Parathyroid adenoma (tissue), 2 donors: ENCODE results near the gene DNAAF5.

Experiments used
- H2AFZ ChIP-seq: fragments of 300-600 bp; sonication (generic); one replicate; pipeline ENCODE4 v1.7.0; 2017; ENCODE audit warnings: antibody characterized with exemption, mild to moderate bottlenecking
- H3K27ac ChIP-seq: fragments of 300-600 bp; sonication (generic); one replicate; pipeline ENCODE4 v1.7.0; 2017
- H3K27me3 ChIP-seq: fragments of 300-600 bp; sonication (generic); one replicate; pipeline ENCODE4 v1.7.0; 2017; ENCODE audit warnings: low read length; ENCODE audit not compliant: control insufficient read depth, insufficient read depth
- H3K36me3 ChIP-seq: fragments of 300-600 bp; sonication (generic); one replicate; pipeline ENCODE4 v1.7.0; 2017; ENCODE audit warnings: low read length; ENCODE audit not compliant: control insufficient read depth, insufficient read depth
- H3K4me1 ChIP-seq: fragments of 300-600 bp; sonication (generic); one replicate; pipeline ENCODE4 v1.7.0; 2017; ENCODE audit warnings: control low read depth
- H3K4me2 ChIP-seq: fragments of 300-600 bp; sonication (generic); one replicate; pipeline ENCODE4 v1.7.0; 2017; ENCODE audit warnings: low read length
- H3K4me3 ChIP-seq: fragments of 300-600 bp; sonication (generic); one replicate; pipeline ENCODE4 v1.7.0; 2017; ENCODE audit warnings: low read depth, low read length
- H3K79me2 ChIP-seq: fragments of 300-600 bp; sonication (generic); one replicate; pipeline ENCODE4 v1.7.0; 2017; ENCODE audit warnings: control low read depth
- H3K9ac ChIP-seq: fragments of 300-600 bp; sonication (generic); one replicate; pipeline ENCODE4 v1.7.0; 2017; ENCODE audit warnings: mild to moderate bottlenecking
- H3K9me3 ChIP-seq: fragments of 300-600 bp; sonication (generic); one replicate; pipeline ENCODE4 v1.7.0; 2017; ENCODE audit warnings: low read length; ENCODE audit not compliant: control insufficient read depth
- CTCF ChIP-seq: fragments of 300-600 bp; sonication (generic); IDR thresholded peaks from one replicate; pipeline ENCODE4 v1.7.0; 2017; ENCODE audit warnings: antibody characterized with exemption, mild to moderate bottlenecking
- donor health status: primary hyperparathyroidism.

Gene DNAAF5

GRCh38 chr7:753190-753589 lies 26.7 kb downstream of the DNAAF5 start:
- H2AFZ ChIP-seq, result no peak overlapping the region
- H3K36me3 ChIP-seq, result no peaks in the 10 kb centered on the region
- no peak overlapping the region for H3K9ac ChIP-seq
- no peak overlapping the region for H3K4me2 ChIP-seq
- no peak for TF ChIP-seq CTCF
- H3K9me3 ChIP-seq, result no peaks in the 10 kb centered on the region
- no peaks in the 10 kb centered on the region for H3K27me3 ChIP-seq
- no peaks in the 10 kb centered on the region for H3K4me1 ChIP-seq
- no peak overlapping the region for H3K27ac ChIP-seq
- H3K79me2 ChIP-seq, result peaks cover 11% of the 10 kb centered on the region
- no peak overlapping the region for H3K4me3 ChIP-seq

GRCh38 chr7:754531-755412 lies 28.3 kb downstream of the DNAAF5 start:
- Histone ChIP-seq H3K9me3 (no peaks in the 10 kb centered on the region), H2AFZ (no peak overlapping the region), H3K79me2 (peaks cover 11% of the 10 kb centered on the region), H3K4me1 (no peaks in the 10 kb centered on the region), H3K27me3 (no peaks in the 10 kb centered on the region), H3K27ac (no peak overlapping the region), H3K9ac (no peak overlapping the region), H3K4me3 (no peak overlapping the region), H3K36me3 (no peaks in the 10 kb centered on the region), H3K4me2 (no peak overlapping the region)
- TF ChIP-seq CTCF, result no peak

DNA sequence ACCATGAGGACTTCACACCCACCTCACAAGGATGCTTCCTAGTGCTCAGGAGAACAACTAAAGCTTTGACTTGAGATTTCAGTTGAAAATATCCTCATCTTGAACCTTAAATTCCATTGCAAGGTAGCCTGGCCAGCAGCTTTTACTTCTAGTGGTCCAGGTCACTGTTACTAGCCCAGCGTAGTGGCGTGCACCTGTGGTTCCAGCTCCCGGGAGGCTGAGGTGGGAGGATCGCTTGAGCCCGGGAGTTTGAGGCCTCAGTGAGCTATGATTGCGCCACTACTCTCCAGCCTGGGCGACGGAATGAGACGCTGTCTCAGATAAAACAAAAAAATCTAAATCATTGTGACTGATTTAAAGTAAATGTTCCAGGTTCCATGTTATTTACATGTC lies 28.9 kb downstream of the DNAAF5 start:
- no peak overlapping the region for H3K27ac ChIP-seq
- no peak overlapping the region for H3K9ac ChIP-seq
- H3K4me3 ChIP-seq, result no peak overlapping the region
- peaks cover 11% of the 10 kb centered on the region for H3K79me2 ChIP-seq
- H2AFZ ChIP-seq, result no peak overlapping the region
- H3K27me3 ChIP-seq, result no peaks in the 10 kb centered on the region
- no peak overlapping the region for H3K4me2 ChIP-seq
- no peaks in the 10 kb centered on the region for H3K36me3 ChIP-seq
- H3K9me3 ChIP-seq, result no peaks in the 10 kb centered on the region
- TF ChIP-seq CTCF, result no peak
- H3K4me1 ChIP-seq, result no peaks in the 10 kb centered on the region

GRCh38 chr7:756231-756927 lies 29.9 kb downstream of the DNAAF5 start:
- Histone ChIP-seq H2AFZ (no peak overlapping the region), H3K9ac (no peak overlapping the region), H3K4me2 (no peak overlapping the region), H3K4me3 (no peak overlapping the region), H3K27ac (no peak overlapping the region), H3K4me1 (no peaks in the 10 kb centered on the region), H3K27me3 (no peaks in the 10 kb centered on the region), H3K9me3 (no peaks in the 10 kb centered on the region), H3K36me3 (no peaks in the 10 kb centered on the region), H3K79me2 (peaks cover 11% of the 10 kb centered on the region)
- no peak for TF ChIP-seq CTCF
